HG03064 (cell line): ENCODE measurements around the gene SNX25.
A peak's percentile ranks its signal among the peaks of the same experiment; 100 is the strongest.
"Not testable (repeated sequence)": the region's sequence is repeated elsewhere in the genome, so short reads cannot be mapped to it uniquely, and the experiment has no call there.

Source experiments
- ATAC-seq: cut with Tn5 transposase; IDR thresholded peaks from one replicate; pipeline ENCODE4 v1.9.1; 2021; ENCODE audit warnings: low read depth; ENCODE audit not compliant: unreplicated experiment

Gene SNX25

GRCh38 chr4:185209031-185209851 is at the start of gene SNX25:
Gene SNX25, plus strand, starts transcription at chr4:185209598. Its CDS starts 229 bp downstream, at chr4:185209827.
- ATAC-seq: peak; percentile 64

GRCh38 chr4:185165605-185166063 is 43.8 kb upstream of the SNX25 start:
- ATAC-seq: peak; percentile 95

DNA sequence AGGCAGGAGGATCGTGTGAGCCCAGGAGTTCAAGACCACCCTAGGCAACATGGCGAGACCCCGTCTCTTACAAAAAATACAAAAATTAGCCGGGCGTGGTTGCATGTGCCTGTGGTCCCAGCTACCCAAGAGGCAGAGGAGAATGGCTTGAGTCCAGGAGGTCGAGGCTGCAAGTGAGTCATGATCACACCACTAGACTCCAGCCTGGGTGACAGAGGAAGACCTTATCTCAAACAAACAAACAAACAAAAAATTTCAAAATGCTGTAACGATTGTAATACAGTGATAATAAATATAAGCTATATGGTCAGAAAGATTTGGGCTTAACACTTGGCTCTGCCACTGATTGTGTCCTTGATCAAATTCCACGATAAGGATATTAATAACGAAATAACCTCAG is 42.2 kb upstream of the SNX25 start:
- no peak for ATAC-seq

GRCh38 chr4:185171373-185172071 is 37.9 kb upstream of the SNX25 start:
- ATAC-seq: peak; percentile 88

- ATAC-seq: no peak
Observed at GRCh38 chr4:185179488-185179887, 29.9 kb upstream of the SNX25 start.

GRCh38 chr4:185182239-185182638 is 27.2 kb upstream of the SNX25 start:
- no peak for ATAC-seq

- ATAC-seq: peak; percentile 50
Observed at GRCh38 chr4:185183622-185184281, 25.6 kb upstream of the SNX25 start.

DNA sequence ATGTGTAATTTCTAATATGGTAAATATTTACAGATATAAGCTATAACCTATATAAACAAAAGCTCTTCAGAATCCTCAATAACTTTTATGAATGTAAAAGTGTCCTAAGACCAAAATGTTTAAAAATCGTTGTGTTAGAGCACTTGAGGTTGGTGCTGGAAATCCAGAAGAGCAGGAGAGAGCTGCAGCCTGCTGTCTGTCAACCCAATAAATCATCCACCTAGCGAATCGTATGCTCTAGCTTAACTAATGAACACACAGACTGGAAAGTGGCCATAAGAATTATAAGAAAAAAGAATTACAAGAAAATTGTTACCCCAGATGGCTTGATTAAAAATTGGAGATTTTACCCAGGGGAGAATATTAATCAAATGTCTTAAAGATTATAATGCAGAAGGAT is 22.6 kb upstream of the SNX25 start:
- ATAC-seq: no peak

DNA sequence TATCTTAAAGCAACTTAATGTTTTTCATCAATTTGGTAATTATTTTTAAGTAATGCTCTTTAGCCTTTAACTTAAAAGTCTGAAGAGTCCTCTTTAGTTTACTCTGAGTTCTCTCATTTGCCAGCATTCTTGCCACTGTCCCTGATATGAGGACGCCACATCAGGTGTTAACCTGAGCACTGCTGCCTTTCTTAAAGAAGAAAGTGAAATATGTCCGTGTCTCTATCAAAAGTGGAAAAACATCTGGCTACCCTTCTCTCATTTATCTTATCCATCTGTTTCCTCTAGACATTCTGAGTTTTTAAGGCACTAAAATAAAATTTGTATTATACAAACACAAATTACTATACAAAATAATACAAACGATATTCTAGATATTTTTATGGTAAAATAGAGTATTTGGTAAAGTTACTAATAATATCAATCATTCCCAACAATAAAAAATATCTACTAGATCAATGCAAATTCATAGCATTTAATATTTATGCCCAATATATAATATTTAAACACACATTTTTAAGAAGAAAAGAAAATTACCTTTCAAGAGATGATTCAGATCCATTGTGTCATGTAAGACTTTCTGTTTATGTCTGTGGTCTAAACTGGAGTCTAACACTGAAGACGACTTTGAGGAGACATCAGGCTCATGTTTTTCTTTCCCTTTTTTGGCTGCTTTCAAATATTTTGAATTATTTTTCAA is 19.6 kb upstream of the SNX25 start:
- ATAC-seq: no peak

DNA sequence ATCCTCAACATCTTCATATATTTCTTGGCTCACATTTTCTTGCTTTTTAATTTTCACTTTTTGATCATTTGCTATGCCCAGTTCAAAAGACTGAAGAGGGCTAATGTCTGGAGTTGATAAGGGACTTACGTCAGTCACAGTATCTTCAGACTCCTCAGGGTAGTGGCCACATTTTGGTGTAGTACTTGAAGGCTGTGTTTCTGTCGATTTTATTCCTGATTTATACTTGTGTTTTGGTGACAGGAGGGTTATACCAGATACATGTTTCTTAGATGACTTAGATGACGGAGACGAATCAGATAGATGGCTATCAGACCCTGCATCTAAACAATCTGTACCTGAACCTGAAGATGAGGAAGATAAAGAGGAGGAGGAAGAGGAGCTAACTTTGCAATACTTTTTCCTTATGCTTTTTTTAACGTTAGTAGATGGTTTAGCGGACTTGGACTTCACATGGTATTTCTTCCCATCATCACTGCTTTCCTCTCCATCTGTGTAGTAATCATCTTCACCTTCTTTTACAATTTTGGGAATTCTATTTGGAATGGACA is 19.0 kb upstream of the SNX25 start:
- no peak for ATAC-seq

DNA sequence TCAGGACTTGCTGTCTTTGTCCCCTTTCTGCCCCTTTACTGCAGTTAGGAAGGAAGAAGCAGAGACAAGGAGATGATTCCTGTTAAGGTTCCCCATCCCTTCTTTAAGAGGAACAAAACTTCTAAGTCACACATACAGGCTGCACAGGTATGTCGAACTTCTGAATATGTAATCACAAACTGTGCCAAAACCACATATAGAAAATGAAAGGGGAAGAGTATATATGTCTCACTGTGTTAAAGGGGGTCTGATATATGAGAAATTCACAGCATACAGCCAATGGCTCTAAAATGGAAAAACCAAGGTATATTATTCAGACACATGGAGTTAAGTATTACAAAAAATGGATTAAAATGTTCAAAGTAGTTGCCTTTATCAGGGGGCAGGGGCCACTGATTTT is 17.3 kb upstream of the SNX25 start:
- peak; percentile 80 for ATAC-seq

GRCh38 chr4:185194924-185195888 is 14.2 kb upstream of the SNX25 start:
- no peak for ATAC-seq

- no peak for ATAC-seq
Observed at GRCh38 chr4:185196437-185196836, 13.0 kb upstream of the SNX25 start.

DNA sequence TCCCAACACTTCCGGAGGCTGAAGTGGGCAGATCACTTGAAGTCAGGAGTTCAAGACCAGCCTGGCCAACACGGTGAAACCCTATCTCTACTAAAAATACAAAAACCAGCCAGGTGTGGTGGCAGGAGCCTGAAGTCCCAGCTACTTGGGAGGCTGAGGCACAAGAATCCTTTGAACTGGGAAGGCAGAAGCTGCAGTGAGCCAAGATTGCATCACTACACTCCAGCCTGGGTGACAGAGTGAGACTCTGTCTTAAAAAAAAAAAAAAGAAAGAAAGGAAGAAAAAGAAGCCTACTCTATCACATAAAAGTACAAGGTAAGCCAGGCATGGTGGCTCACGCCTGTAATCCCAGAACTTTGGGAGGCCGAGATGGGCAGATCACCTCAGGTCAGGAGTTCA is 11.2 kb upstream of the SNX25 start:
- not testable (repeated sequence) for ATAC-seq

- no peak for ATAC-seq
Observed at GRCh38 chr4:185201977-185202962, 7.1 kb upstream of the SNX25 start.

- peak; percentile 4 for ATAC-seq
Observed at GRCh38 chr4:185202984-185203485, 6.4 kb upstream of the SNX25 start.

DNA sequence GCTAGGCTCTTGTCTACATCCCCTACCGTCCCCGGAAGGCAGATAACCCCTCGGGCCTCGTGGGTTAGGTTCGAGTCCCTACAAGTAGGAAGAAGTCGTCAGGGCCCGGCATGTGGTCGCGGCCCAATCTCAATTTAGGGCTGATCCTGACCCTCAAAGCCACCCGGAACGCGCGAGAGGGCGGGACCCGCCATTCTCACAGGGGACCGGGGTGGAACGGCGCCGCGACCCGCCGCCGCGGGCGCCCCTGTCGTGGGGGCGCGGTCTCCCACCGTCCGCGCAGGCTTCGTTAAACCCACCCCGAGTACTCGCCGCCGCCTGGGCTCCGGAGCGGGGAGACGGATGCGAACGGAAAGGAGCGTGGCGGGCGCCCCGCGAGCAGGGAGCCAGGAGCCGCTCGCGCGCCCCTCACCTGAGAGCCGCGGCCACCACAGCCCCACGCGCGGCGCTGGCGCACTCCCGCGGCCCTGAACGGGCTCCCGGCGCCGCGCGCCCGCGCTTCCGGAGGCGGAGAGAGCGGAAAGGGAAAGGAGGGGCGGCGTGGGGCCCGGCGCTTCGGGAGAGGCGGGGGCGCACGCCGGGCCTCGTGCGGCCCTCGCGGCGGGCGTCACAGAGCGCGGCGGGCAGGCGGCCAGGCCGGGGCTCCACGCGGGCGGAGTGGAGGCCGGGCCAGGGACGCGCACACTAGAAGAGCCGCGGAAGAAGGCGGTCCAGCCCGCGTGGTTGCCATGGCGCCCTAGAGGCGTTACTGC is 5.7 kb upstream of the SNX25 start, which contains the start of gene CFAP97:
Gene CFAP97, minus strand, starts transcription at position 515 of the 752 bp plus-strand sequence. CDS start 12,804 bp downstream, outside the sequence.
- peak; percentile 72 for ATAC-seq
